Stimulated activated CD8-positive, alpha-beta memory T cell treated with anti-CD3 and anti-CD28 coated beads, Interleukin-7, amount 100 ng/mL, for 48 hours (primary cell): ENCODE data around the gene PI4KA.
"Not testable (repeated sequence)": the region's sequence is repeated elsewhere in the genome, so short reads cannot be mapped to it uniquely, and the experiment has no call there.

Source experiments
- DNase-seq, 2 donors: peaks; one replicate each; pipeline ENCODE4 v3.0.0-alpha.2; 2020; ENCODE audit warnings: low read depth in 1 of 2; ENCODE audit errors: extremely low read depth in 1 of 2

PI4KA gene

GRCh38 chr22:20671409-20672081 is 187.1 kb downstream of the PI4KA start:
- DNase-seq, result no peak

DNA sequence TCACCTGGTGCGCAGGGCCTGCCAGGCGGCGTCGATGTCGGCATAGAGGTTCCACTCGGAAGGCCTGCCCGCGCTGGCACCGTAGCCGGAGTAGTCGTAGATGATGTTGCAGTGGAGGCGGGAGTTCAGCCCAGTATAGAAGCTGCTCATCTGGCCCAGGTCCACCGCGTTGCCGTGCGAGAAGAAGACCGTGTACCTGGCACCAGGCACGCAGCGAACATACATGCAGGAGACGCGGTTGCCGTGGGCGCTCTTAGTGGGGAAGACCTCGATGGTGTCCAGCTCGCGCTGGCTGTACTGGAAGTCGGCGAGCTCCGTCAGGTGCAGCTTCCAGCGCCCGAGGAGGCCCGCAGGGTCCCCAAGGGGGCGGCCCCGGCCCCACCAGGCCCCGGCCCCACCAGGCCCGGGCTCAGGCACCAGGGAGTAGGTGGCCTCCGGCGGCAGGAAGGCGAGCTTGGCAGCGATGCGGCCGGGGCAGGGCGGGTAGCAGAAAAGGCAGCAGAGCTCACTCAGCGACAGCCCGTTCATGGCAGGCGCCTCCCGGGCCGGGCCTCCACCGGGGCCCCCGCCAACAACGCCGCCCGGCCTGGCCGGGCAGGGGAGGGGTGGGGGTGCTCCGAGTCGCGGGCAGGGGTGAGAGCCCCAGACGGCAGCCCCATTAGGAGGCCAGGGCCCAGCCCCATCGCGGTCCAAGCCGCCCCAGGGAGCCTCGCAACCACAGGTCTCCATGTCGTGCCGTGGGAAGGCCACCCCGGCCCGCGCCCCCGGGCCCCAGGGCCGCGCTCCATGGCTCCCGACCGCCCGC is 188.0 kb downstream of the PI4KA start:
- DNase-seq, result not testable (repeated sequence)

DNA sequence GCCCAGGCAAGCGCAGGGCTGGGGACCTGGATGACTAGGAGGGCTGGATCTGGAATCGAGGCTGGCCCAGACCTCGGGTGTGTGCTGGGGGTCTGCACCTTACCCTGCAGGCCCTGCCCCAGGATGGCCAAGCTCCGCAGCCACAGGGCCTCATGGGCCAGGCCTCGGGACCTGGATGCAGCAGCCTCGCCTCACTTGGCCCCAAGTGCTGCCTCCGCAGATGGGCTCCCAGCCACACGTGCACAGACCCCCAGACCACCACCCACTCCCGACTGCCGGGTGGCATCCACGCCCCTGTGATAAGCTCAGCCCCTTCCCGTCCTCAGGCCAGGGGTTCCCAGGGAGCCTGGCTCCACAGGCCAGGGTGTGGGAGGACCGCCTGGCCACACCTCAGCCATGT is 188.7 kb downstream of the PI4KA start:
- DNase-seq, result not testable (repeated sequence)

DNA sequence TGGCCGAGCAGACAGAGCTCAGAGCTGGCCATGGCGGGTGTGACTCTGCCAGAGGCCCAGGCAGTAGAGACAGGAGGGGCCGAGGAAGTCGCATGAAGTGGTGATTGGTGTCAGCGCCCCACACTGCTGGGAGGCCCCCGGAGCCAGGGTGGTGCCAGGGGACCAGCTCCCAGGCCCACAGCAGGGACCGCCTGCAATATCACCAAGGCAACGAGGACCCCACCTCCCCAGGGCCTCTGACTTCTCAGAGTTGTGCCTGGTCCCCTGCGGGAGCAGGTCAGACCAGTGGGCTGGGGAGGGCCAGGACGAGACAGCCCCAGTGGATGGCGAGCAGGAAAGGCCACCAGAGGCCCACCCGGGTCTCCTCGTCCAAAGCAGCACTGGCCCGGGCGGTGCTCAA is 189.1 kb downstream of the PI4KA start:
- not testable (repeated sequence) for DNase-seq

GRCh38 chr22:20668769-20669168 is 189.8 kb downstream of the PI4KA start:
- DNase-seq, result not testable (repeated sequence)

- DNase-seq, result not testable (repeated sequence)
These were observed 190.4 kb downstream of the PI4KA start for GRCh38 chr22:20668226-20668625.

DNA sequence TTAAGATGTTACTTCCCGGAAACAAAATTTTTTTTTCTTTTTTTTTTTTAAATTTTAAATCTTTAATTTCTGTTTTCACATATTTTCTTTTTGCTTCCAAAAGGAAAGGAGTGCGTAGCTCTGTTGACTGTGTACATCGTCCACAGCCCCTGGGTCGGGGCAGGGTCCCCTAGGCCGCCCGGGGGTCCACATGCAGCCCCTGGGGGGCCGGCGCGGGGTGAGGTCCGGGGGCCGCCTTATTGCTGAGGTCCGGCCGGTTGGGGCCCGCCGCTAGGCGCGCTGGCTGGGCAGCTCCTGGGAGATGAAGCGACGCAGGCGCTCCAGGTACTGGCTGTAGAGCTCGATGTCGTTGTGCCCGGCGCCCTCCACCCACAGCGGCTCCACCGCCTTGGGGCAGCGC is 191.1 kb downstream of the PI4KA start:
- not testable (repeated sequence) for DNase-seq

DNA sequence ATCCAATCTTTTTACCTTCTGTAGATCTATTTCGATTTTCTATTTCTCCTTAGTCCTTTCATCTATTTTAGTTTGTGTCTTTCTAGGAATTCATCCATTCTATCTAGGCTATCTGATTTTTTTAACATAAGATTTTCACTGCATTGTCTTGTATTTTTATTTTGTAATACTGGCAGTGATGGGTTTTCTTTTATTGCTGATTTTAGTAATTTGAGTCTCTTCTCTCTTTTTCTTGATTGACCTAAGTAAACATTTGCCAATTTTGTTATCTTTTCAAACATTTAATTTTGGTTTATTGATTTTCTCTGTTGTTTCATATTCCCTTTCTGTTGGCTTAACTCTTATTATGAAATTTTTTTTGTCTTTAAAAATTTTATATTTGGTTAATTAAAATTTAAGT is 192.1 kb downstream of the PI4KA start:
- no peak for DNase-seq

- no peak for DNase-seq
These were observed 194.0 kb downstream of the PI4KA start for GRCh38 chr22:20664594-20664959.

GRCh38 chr22:20663941-20664593 is 194.5 kb downstream of the PI4KA start:
- no peak for DNase-seq

DNA sequence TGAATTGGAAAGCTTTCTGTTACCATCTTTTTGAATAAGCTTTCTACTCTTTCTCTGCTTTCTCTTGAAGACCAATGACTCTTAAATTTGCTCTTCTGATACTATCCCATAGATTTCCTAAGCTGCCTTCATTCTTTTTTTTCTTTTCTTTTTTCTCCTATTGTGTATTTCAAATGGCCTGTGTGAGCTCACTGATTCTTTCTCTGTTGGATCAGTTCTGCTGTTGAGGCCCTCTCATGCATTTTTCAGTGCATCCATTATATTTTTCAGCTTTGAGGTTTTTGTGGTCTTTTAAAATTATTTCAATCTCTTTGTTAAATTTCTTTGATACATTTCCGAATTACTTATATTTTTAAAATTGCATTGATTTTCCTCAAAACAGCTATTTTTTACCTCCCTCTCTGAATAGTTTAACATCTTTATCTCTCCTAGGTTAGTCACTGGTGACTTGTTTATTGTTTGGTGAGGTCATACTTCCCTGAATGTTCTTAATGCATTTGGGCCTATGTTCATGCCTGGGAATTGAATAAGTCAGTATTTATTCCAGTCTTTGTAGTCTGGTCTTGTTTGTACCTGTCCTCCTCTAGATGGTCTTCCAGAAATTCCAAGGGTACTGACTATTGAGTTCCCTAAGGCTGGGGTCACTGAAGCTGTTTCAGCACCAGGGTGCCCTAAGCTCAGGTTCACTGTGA is 195.3 kb downstream of the PI4KA start:
- no peak for DNase-seq

DNA sequence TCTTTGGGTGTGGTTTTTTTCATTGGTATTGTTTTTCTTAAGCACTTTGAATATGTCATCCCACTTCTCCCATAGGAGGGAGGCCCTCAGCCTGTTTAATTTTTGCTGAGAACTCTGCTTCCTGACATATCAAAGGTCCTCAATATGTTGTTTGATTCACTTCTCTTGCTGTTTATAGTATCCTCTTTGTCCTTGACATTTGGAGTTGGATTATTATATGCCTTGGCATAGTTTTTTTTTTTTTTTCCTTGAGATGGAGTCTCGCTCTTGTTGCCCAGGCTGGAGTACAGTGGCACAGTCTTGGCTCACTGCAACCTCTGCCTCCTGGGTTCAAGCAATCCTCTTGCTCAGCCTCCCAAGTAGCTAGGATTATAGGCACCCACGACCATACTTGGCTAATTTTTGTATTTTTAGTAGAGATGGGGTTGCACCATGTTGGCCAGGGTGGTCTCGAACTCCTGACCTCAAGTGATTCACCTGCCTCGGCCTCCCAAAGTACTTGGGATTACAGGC is 196.0 kb downstream of the PI4KA start:
- DNase-seq, result not testable (repeated sequence)

DNA sequence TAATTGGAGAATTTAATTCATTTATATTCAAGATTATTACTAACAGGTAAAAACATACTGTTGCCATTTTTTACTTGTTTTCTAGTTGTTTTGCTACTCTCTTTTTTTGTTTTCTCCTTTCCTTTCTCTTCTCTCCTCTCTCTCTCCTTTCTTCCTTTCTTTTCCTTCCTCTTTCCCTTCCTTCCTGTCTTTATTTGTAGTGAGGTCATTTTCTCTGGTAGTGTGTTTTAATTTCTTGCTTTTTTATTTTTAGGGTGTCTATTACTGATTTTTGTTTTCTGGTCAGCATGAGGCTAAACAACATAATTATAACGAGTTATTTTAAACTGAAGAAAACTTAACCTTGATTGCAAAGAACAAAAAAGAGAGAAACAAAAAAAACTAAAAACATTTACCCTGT is 197.1 kb downstream of the PI4KA start:
- no peak for DNase-seq

DNA sequence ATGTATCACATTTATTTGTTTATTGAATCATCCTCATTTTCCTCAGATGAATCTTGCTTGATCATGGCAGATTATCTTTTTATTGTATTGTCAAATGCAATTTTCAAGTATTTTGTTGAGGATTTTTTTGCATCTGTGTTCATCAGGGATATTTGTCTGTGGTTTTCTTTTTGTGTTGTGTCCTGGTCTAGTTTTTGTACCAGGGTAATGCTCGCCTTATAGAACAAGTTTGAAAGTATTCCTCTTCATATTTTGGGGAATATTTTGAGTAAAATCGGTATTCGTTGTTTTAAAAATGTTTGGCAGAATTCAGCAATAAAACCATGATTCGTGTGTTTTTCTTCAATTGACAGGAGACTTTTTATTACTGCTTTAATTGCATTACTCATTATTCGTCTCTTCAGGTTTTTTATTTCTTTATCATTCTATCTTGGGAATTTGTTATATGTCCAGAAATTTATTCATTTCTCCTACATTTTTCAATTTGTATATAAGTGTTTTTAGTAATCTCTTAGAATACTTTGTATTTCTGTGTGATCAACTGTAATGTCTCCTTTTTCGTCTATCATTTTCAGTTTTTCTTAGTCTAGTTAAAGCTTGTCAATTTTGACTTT is 198.1 kb downstream of the PI4KA start:
- DNase-seq, result no peak

GRCh38 chr22:20659920-20660319 is 198.7 kb downstream of the PI4KA start:
- no peak for DNase-seq

DNA sequence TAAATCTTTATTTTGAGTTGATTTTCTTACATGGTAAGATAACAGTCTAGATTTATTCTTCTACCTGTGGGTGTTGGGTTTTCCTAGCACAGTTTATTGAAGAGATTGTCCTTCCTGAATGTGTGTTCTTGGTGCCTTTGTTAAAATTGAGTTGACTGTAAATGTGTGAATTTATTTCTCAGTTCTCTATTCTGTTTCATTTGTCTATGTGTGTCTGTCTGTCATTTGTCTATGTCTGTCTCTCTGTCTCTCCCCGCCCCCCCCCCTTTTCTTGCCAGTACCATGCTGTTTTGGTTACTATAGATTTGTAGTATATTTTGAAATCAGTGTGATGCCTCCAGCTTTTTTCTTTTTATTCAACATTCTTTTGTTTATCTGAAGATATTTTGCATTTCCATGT is 199.4 kb downstream of the PI4KA start:
- DNase-seq, result no peak

DNA sequence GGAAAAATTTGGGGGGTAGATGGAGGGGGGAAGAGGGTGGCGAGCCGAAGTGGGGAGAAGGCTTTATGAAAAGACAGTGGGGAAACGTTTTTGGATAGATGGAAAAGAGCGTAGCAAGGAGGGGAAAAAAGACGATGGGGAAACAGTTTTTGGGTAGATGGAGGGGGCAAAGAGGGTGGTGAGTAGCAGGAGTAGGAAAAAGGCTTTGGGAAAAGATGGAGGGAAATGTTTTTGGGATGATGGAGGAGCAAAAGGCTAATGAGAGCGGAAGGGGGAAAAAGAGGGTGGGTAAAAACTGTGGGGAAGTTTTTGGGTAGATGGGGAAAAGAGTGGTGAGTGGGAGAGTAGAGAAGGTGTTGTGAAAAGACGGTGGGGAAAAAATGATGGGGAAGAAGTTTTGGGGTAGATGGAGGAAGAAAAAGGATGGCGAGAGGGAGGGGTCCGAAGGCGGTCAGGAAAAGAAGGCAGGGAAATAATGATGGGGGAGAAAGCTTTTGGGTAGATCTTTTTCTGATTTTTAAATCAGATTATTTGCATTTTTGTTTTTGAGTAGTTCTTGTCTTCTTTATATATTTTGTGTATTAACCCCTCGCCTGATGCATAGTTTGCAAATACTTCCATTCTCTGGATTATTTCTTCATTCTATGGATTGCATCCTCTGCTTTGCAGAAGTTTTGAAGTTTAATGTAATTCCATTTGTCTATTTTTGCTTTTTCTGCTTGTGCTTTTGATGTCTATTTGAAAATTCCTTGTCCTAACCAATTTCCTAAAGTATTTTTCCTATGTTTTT is 200.0 kb downstream of the PI4KA start:
- DNase-seq, result no peak

DNA sequence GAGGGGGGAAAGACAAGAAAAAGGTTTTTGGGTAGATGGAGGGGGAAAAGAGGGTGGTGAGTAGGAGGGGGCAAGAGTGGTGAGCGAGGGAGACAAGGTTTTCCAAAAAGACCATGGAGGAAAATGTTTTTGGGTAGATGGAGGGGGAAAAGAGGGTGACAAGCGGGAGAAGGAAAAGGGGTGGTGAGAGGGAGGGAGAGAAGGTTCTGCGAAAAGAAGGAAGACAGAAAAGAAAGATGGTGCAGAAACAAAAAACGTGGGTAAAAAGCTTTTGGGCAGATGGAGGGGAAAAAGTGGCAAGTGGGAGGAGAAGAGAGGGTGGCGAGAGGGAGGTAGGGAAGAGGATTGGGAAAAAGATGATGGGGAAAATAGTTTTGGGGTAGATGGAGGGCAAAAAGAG is 200.6 kb downstream of the PI4KA start:
- no peak for DNase-seq
